ENCODE measurements around the gene ARNT2. TPM values are rescaled to one million over a fixed set of nuclear protein-coding genes. Genes with fewer than 3 reads are reported as not detected.

Gene ARNT2
- total RNA-seq, 2 experiments from 2014 or later = 0.34 TPM; not detected in 1

DNA sequence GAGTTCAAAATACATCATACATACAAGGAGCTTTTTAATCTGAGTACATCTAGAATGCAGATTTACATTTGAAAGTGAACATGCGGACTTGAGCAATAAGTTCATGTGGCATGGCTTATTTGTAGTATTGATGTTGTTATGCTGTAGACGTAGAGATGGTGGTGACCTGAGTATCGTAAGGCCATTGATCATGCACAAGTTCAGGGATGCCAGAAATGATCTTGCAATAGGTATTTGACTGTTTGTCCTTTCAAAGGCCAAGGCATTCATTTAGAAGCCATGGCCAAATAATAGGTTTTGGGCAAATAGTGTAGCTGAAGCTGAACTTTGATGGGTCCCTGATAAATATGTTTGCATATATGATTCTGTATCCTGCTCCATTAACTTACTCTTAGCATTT lies 35.0 kb downstream of the ARNT2 start:
- no peaks in the 10 kb centered on the region for H3K36me3 Mint-ChIP-seq (ENCODE audit: low read depth)
- no peaks in the 10 kb centered on the region for H3K4me1 Mint-ChIP-seq (ENCODE audit: low read depth)
- no peak overlapping the region for H3K4me3 Mint-ChIP-seq
- TF ChIP-seq, protein P1, sequence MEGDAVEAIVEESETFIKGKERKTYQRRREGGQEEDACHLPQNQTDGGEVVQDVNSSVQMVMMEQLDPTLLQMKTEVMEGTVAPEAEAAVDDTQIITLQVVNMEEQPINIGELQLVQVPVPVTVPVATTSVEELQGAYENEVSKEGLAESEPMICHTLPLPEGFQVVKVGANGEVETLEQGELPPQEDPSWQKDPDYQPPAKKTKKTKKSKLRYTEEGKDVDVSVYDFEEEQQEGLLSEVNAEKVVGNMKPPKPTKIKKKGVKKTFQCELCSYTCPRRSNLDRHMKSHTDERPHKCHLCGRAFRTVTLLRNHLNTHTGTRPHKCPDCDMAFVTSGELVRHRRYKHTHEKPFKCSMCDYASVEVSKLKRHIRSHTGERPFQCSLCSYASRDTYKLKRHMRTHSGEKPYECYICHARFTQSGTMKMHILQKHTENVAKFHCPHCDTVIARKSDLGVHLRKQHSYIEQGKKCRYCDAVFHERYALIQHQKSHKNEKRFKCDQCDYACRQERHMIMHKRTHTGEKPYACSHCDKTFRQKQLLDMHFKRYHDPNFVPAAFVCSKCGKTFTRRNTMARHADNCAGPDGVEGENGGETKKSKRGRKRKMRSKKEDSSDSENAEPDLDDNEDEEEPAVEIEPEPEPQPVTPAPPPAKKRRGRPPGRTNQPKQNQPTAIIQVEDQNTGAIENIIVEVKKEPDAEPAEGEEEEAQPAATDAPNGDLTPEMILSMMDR (IDR thresholded peaks at IDR 0.05) = no peak
- no peaks in the 10 kb centered on the region for H3K9me3 Mint-ChIP-seq
- peaks cover 3% of the 10 kb centered on the region for H3K27me3 Mint-ChIP-seq
- intact Hi-C loops (cut with micrococcal nuclease) = no loop called here
- no peak for ATAC-seq
- no peak for DNase-seq
- ChIA-PET POLR2A (interaction anchor here (0.9 kb wide), 1 partner anchor 541 kb away, joined by 4 read pairs; no protein-coding TSS in a partner anchor), CTCF (interaction anchor here (0.7 kb wide), 1 partner anchor 18 kb away, joined by 5 read pairs; no protein-coding TSS in a partner anchor)
- H3K27ac Mint-ChIP-seq = no peak overlapping the region

DNA sequence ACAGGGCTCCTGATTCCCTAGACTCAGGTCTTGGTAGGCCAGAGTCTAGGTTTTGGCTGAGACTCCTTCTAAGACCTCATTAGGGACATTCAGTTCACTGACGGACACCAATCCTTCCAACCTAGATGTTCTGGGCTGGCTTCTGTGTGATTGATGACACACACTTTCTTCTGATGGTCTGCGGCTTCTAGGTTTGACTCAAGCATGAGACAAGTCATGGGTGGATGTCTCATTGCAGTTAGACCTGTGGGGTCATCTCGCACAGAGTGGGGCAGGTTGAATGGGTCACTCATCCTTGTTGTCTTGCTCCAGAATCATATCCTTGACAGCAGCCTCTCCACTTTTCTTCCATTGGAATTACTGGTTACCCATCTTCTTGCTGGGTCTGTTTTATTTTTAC lies 35.8 kb downstream of the ARNT2 start:
- Mint-ChIP-seq H3K36me3 (ENCODE audit: low read depth) (no peaks in the 10 kb centered on the region), H3K27ac (no peak overlapping the region), H3K27me3 (peaks cover 3% of the 10 kb centered on the region), H3K9me3 (no peaks in the 10 kb centered on the region), H3K4me3 (no peak overlapping the region), H3K4me1 (ENCODE audit: low read depth) (no peaks in the 10 kb centered on the region)
- TF ChIP-seq, protein P1 (IDR thresholded peaks at IDR 0.05) = no peak
- POLR2A ChIA-PET = interaction anchor here (0.9 kb wide), 1 partner anchor 540 kb away, joined by 4 read pairs; no protein-coding TSS in a partner anchor
- intact Hi-C loops (cut with micrococcal nuclease) = no loop called here
- ATAC-seq = no peak
- DNase-seq = no peak
- CTCF ChIA-PET = no interaction called here

DNA sequence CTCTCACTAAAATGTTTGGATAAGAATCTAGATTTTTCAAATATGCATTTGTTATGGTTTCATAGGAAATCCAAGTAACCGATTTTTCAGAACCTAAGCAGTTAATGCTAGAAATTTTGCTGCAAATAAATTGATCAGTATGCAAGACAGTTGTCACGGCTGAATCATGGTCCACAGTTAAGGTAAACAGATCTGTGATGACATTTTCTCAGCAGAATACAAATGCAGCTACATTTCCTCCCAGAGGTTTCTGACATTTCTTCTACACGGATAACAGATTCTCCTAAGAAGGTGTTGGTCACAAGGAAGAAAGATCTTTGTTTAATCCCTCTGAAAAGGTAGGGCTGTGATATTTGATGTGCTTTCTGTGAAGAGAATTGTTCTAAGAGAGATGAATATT lies 36.9 kb downstream of the ARNT2 start:
- no peaks in the 10 kb centered on the region for H3K4me1 Mint-ChIP-seq (ENCODE audit: low read depth)
- H3K4me3 Mint-ChIP-seq = no peak overlapping the region
- DNase-seq (no peak), ATAC-seq (no peak)
- intact Hi-C loops (cut with micrococcal nuclease) = no loop called here
- no peaks in the 10 kb centered on the region for H3K36me3 Mint-ChIP-seq (ENCODE audit: low read depth)
- peaks cover 3% of the 10 kb centered on the region for H3K27me3 Mint-ChIP-seq
- H3K27ac Mint-ChIP-seq = no peak overlapping the region
- TF ChIP-seq, protein P1 (IDR thresholded peaks at IDR 0.05) = no peak
- no peaks in the 10 kb centered on the region for H3K9me3 Mint-ChIP-seq
- ChIA-PET POLR2A (no interaction called here), CTCF (interaction anchor here (1.8 kb wide), 1 partner anchor 15 kb away, joined by 4 read pairs; no protein-coding TSS in a partner anchor)

DNA sequence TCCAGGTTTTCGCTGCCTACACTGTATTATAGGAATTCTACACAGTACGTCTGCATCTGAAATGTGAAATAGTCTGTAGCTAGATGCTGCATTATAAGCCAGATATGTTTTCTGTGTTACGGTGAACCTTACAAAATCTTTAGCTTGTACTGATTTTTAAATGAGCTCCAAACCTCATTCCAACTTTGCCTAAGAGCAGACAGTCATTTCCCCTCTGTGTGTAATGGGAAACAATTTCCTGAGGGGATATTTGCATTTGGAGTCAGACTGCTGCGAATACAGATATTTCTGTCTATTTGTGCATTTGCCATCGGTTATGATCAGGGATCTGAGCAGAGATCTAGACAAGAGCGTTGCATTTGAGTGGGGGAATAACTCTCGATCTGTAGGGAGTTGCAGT lies 37.5 kb downstream of the ARNT2 start:
- intact Hi-C loops (cut with micrococcal nuclease) = no loop called here
- ChIA-PET POLR2A (no interaction called here), CTCF (interaction anchor here (1.8 kb wide), 1 partner anchor 14 kb away, joined by 4 read pairs; no protein-coding TSS in a partner anchor)
- Mint-ChIP-seq H3K36me3 (ENCODE audit: low read depth) (no peaks in the 10 kb centered on the region), H3K27me3 (peaks cover 3% of the 10 kb centered on the region), H3K27ac (no peak overlapping the region), H3K4me1 (ENCODE audit: low read depth) (no peaks in the 10 kb centered on the region), H3K9me3 (no peaks in the 10 kb centered on the region), H3K4me3 (no peak overlapping the region)
- no peak for ATAC-seq
- no peak for DNase-seq
- TF ChIP-seq, protein P1 (IDR thresholded peaks at IDR 0.05) = no peak

DNA sequence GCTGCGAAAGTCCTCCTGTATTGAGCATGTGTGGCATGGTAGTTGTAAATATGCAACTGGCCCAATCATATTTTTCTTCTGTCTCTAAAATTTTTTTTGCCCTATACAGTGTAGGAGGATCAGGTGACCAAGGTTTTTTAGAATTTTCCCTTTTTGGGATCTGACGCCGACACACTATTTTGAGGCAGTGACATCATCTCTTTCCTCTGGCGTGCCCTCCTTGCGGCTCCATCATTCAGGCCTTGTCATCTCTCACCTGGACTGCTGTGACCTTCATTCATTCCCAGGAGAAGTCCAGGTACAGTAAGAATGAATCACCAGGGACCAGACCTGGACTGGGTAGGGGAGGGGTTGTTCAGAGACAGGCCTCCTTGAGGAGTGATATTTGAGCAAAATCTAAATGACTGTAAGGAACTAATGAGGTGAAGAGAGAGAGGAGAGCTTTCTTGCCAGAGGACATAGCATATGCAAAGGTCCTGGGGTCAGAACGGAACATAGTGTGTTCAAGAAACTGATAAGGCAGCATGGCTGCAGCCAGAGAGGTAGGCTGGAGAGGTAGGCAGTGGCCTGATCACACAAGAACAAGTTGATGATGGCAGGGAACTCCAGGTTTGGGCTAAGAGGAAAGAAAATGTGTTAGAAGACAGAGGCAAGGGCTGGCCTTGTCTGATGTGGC lies 38.7 kb downstream of the ARNT2 start:
- intact Hi-C loops (cut with micrococcal nuclease) = no loop called here
- ChIA-PET POLR2A (no interaction called here), CTCF (interaction anchor here (0.6 to 1.2 kb wide), 3 partner anchors 13 to 412 kb away, joined by 3 to 4 read pairs (median 3); no protein-coding TSS in a partner anchor)
- H3K4me1 Mint-ChIP-seq (ENCODE audit: low read depth) = no peaks in the 10 kb centered on the region
- DNase-seq (no peak), ATAC-seq (no peak)
- H3K27ac Mint-ChIP-seq = no peak overlapping the region
- H3K27me3 Mint-ChIP-seq = peaks cover 2% of the 10 kb centered on the region
- no peak overlapping the region for H3K4me3 Mint-ChIP-seq
- no peaks in the 10 kb centered on the region for H3K9me3 Mint-ChIP-seq
- TF ChIP-seq, protein P1 (IDR thresholded peaks at IDR 0.05) = no peak
- H3K36me3 Mint-ChIP-seq (ENCODE audit: low read depth) = no peaks in the 10 kb centered on the region

Measured in activated CD8-positive, alpha-beta T cell treated with anti-CD3 and anti-CD28 coated beads for 36 hours (primary cell).